ENCODE data around the gene CHN1.

DNA sequence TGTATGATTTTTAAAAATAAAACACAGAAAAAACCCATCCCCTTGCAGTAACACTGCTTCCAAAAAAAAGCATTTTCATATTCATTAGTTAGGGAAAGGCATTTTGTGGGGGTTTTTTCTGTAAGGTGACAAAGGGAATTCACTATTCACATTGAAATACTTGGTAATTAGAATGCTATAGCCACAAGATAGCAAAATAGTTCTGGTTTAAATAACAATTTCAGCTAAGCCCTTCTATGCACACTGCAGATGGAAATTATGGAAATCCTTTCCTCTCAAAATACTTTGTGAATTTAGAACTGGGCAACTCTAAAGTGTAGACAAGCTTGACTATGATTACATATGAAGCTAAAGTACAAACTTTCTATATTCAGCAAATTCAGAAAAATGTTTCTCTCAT lies 138.8 kb downstream of the CHN1 start:
- TF ChIP-seq CTCF (IDR thresholded peaks at IDR 0.05 in 4 of 5, conservative IDR thresholded peaks at IDR 0.05 in 1 of 5) (no peak), POLR2A (IDR thresholded peaks at IDR 0.05) (no peak)

All from gastrocnemius medialis (tissue), 4 donors.